NCI-H748 treated with DMSO at 0.1 percent for 48 hours (cell line): ENCODE data around the gene KCNIP2.
A peak's percentile ranks its signal among the peaks of the same experiment; 100 is the strongest.

Source experiments
- DNase-seq: peaks from one replicate; lab custom pipeline; 2025; lab: John Stamatoyannopoulos, UW

The KCNIP2 gene

DNA sequence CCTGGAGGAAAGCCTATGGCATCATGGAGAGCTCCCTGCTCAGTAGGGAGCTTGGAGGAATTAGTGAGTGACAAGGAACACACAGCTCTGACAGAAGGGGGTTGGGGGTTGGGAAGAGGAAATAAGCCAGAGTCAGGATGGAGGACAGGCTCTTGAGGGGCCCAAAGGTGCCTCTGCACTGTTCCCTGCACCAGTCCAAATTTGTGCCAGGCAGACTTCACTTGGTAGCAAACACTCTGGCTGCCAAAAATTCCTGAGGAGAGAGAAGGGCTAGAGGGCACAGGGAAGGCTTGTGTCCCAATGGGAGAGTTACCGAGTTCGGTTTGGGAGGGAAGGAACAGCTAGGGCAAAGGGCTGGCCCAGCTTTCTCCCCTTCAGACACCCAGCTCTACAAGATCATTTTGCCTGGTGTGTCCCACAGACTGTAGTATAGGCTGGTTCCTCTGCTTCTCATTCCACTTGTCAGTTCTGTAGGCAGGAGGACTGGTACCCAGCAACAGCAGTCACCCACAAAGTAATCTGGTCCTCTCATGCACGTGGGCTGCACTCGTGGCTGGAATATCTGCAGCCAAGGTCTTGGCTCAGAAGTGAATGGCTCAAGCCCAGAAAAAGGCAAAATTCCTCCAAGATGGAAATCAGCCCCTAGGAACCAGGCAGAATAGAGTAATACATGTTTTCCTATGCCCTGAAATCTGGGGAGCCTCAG, 8.0 kb upstream of the KCNIP2 start:
- no peak for DNase-seq

- no peak for DNase-seq
These were observed 7.1 kb upstream of the KCNIP2 start for GRCh38 chr10:101850749-101851148.

DNA sequence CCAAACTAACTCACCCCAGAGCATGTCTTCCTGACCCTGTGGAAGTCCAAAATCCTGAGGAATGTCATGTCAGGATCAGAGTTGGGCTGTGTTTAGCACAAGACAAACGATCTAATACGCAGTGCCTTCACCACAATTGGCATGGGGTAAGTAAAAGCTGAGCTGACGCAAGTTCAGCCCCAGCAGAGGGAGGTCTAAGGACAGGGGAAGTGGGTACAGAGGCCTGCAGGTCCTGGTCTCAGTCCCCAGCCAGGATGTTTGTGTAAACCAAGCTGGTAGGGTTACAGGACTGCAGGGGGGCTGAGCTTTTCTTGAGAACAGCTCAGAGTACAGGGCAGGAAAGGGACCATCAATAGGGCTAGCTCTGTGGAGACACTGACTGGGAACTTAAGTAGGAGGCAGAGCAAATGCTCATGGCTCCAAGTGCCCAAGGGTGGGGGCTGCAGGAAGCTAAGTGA, 5.3 kb upstream of the KCNIP2 start:
- DNase-seq = no peak

DNA sequence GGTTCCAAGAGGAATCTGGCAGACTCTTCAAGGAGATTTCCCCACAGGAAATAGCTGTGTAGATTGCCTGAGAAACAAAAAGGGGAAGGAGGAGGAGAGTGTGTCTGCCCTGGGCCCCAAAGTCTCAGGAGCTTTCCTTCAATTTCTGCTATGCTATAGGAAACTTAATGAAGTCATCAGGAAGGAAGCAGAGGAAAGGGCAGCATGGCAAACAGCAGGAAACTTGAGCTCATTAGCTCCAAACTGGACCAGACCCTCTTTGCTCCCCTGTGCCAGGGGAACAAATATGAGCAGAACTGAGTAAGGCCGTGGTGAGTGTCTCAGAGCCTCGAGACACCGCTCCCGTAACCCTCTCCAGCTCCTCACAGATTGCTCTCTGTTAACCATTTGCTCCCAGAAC, 4.8 kb upstream of the KCNIP2 start:
- DNase-seq = no peak

GRCh38 chr10:101845893-101846292, 2.3 kb upstream of the KCNIP2 start:
- DNase-seq = no peak

GRCh38 chr10:101841826-101842225, 1.8 kb downstream of the KCNIP2 start:
- no peak for DNase-seq

DNA sequence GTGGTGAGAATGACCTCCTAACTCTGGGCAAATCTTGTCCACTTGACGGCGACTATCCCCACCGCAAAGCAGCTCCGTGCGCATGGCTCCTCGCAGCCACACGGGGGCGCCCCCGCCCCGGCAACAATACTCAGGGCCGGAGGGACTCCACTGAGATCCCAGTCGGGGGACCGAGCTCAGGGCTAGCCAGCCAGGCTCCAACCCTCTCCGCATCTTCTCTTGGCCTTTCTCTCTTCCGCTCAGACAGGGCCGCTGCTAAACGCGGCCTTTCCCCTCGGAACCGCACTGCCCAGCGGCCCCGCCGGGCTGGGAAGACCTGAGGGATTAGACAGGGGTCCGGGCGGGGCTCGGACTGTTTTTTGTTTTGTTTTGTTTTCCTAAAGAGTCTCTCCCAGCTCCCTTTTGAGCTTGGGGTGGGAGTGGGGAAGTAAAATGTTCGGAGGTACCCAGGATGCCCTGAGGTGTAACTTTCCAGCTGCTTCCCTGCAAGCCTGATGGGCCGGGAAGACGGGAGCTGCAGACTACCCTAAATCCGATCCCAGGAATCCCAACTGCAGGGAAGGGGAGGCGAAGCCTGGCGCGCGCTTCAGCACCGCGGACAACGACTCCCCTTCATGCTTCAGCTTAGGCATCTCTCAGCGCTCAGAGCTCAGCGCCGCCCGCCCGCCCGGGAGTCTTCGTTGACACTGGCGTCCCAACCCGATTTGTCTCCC, 2.7 kb downstream of the KCNIP2 start:
- peak; percentile 61 for DNase-seq

GRCh38 chr10:101840102-101840684, 3.4 kb downstream of the KCNIP2 start:
- peak; percentile 16 for DNase-seq

DNA sequence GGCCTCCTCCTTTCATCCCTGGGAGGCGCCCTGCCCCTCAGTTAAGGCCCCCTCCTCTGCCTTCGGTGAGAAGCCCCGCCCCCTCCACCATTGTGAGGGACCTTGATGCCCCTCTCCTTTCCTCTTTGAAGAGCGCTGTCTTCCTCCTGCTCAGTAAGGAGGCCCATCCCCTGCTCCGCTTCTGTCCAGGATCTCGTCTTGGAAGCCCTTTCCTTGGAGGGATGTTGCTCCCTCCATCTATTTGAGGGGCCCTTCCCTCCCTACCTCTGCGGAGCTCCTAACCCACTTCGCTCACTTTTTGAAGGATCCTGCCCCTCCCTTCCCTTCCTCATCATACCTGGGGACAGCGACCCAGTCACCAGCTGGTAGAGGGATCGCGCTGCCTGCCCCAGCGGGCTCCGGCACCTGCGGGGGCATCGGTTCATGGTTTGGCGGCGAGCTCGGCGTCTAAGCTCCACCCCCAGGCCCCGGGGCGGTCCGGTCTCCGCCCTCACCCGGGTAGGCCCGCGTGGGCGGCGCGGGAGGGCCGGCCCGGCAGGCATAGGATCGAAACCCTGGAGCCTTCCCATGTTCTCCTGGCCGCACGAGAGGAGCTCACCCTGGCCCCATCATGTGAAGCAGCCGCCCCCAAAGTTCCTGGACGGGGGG, 4.1 kb downstream of the KCNIP2 start:
- no peak for DNase-seq

GRCh38 chr10:101839002-101839401, 4.6 kb downstream of the KCNIP2 start:
- no peak for DNase-seq

- DNase-seq = no peak
These were observed 5.1 kb downstream of the KCNIP2 start for GRCh38 chr10:101838416-101838970.

GRCh38 chr10:101837748-101838147, 5.9 kb downstream of the KCNIP2 start:
- DNase-seq = no peak

- no peak for DNase-seq
These were observed 8.2 kb downstream of the KCNIP2 start for GRCh38 chr10:101835362-101835761.

GRCh38 chr10:101834341-101834740, 9.3 kb downstream of the KCNIP2 start:
- DNase-seq = no peak

DNA sequence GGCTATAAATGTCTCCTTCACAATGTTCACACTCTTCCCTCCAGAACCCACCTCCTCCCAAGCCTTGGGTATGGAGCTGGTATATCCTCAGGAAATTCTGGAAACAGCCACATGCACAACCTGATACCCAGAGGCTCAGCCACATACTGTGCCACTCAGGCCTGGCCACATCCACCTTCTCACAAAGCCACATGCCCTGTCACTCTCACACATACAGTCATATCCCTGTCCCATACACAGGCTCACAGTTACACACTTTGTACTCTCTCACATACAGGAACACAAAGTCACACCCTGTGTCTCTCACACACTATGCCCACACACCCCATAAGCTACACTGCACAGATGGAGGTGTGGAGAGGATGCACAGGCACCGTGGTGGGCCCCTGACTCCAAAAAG, 10.1 kb downstream of the KCNIP2 start:
- DNase-seq = no peak

GRCh38 chr10:101832325-101832771, 11.3 kb downstream of the KCNIP2 start:
- DNase-seq = no peak

GRCh38 chr10:101831169-101831811, 12.3 kb downstream of the KCNIP2 start:
- no peak for DNase-seq

- DNase-seq = peak; percentile 50
These were observed 13.1 kb downstream of the KCNIP2 start for GRCh38 chr10:101830322-101831168.

DNA sequence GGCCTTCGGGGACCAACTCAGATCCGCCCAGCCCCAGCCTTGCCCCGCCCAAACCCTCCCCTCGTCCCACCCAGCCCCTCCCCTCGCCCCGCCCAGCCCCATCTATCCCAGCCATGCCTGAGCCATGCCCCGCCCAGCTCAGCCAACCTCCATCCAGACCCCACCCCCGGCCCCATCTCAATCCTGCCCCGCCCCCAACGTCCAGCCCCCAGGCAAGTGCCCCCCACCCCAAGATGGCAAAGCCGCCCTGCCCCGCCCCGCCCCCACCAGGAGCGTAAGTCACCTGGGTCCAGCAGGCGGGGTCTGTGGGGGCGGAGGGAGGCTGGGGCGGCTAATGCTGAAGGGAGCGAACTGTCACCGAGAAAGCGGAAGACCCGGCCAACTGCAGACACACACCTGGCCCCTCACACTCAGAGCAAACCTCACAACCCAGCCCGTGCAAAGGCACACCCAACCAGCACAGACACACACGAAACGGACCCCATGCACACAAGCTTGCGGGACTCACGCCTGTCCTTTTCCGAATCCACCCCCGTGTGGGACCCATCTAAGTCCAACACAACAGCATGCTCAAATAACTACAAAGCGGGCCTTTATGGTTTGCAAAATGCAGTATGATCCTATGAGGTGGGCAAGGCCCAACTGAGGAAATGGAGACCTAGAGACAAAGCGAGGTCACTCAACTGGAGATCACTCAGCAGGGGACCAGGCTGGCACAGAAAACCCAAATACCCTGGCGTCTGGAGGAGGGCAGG, 13.9 kb downstream of the KCNIP2 start:
- peak; percentile 23 for DNase-seq
